ENCODE measurements around the gene PBOV1. TPM values are rescaled to one million over a fixed set of nuclear protein-coding genes. Genes with fewer than 3 reads are reported as not detected.

The PBOV1 gene
- total RNA-seq = not detected

DNA sequence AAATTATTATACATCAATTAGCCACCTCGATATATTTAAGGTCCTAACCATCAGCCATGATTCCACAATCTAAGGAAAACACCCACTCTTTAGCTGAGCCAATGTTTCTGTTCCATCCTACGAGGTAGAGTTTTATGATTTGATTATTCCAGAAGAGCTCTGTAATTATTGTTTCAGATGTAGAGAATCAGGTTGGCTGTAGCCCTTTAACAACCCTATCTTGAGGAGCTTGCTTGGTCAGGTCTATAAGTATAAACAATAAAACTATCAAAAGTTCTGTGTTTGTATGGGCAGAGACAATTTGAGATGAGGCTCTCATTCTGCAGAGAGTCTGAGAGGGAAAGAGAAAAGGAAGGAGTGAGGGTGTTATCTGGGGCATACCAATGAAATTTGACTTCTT is at the start of gene PBOV1:
PBOV1 (minus strand) TSS at position 43 of the 400 bp plus-strand sequence. CDS start 96 bp downstream, outside the sequence.
- intact Hi-C loops (cut with DNase I) = no loop called here
- Histone ChIP-seq H3K4me3 (replicated peaks in 1 of 3) (no peak within 1 kb of the TSS), H3K4me1 (no peaks in the 10 kb centered on the region), H3K36me3 (no peaks in the 10 kb centered on the region), H3K27me3 (no peaks in the 10 kb centered on the region), H3K9me3 (no peaks in the 10 kb centered on the region), H3K27ac (no peak within 1 kb of the TSS)
- no peak for DNase-seq
- 79 to 83% methylated on average over 2 of the region's 2 CpGs for WGBS, 2 donors
- TF ChIP-seq POLR2A (IDR thresholded peaks at IDR 0.05) (no peak), CTCF (IDR thresholded peaks at IDR 0.05) (no peak)

- no peak for TF ChIP-seq CTCF (IDR thresholded peaks at IDR 0.05)
- no peak for TF ChIP-seq POLR2A (IDR thresholded peaks at IDR 0.05)
- no peaks in the 10 kb centered on the region for H3K4me1 ChIP-seq
- 85 to 94% methylated on average over 3 of the region's 3 CpGs for WGBS, 2 donors
- no peaks in the 10 kb centered on the region for H3K9me3 ChIP-seq
- intact Hi-C loops (cut with DNase I) = no loop called here
- H3K27ac ChIP-seq = no peak overlapping the region
- H3K4me3 ChIP-seq (replicated peaks in 1 of 3) = no peak overlapping the region
- DNase-seq = no peak
- H3K36me3 ChIP-seq = no peaks in the 10 kb centered on the region
- H3K27me3 ChIP-seq = no peaks in the 10 kb centered on the region
Measured at GRCh38 chr6:138266095-138266494, 47.8 kb upstream of the PBOV1 start.

- Histone ChIP-seq H3K4me1 (no peaks in the 10 kb centered on the region), H3K9me3 (no peaks in the 10 kb centered on the region), H3K36me3 (no peaks in the 10 kb centered on the region), H3K27me3 (no peaks in the 10 kb centered on the region), H3K27ac (no peak overlapping the region), H3K4me3 (replicated peaks in 1 of 3) (no peak overlapping the region)
- DNase-seq = no peak
- intact Hi-C loops (cut with DNase I) = no loop called here
- TF ChIP-seq POLR2A (IDR thresholded peaks at IDR 0.05) (no peak), CTCF (IDR thresholded peaks at IDR 0.05) (no peak)
Measured at GRCh38 chr6:138264372-138264880, 46.1 kb upstream of the PBOV1 start.

GRCh38 chr6:138263963-138264362 is 45.7 kb upstream of the PBOV1 start:
- H3K9me3 ChIP-seq = no peaks in the 10 kb centered on the region
- no peaks in the 10 kb centered on the region for H3K4me1 ChIP-seq
- H3K4me3 ChIP-seq (replicated peaks in 1 of 3) = no peak overlapping the region
- WGBS, 2 donors = 94 to 96% methylated on average over 4 of the region's 4 CpGs
- intact Hi-C loops (cut with DNase I) = no loop called here
- DNase-seq = no peak
- H3K27me3 ChIP-seq = no peaks in the 10 kb centered on the region
- H3K27ac ChIP-seq = no peak overlapping the region
- TF ChIP-seq POLR2A (IDR thresholded peaks at IDR 0.05) (no peak), CTCF (IDR thresholded peaks at IDR 0.05) (no peak)
- H3K36me3 ChIP-seq = no peaks in the 10 kb centered on the region

GRCh38 chr6:138261116-138261780 is 43.0 kb upstream of the PBOV1 start:
- no peak for TF ChIP-seq CTCF (IDR thresholded peaks at IDR 0.05)
- no peak for TF ChIP-seq POLR2A (IDR thresholded peaks at IDR 0.05)
- H3K4me3 ChIP-seq (replicated peaks in 1 of 3) = no peak overlapping the region
- H3K27ac ChIP-seq = no peak overlapping the region
- no peaks in the 10 kb centered on the region for H3K9me3 ChIP-seq
- no peaks in the 10 kb centered on the region for H3K4me1 ChIP-seq
- no peaks in the 10 kb centered on the region for H3K27me3 ChIP-seq
- 69 to 88% methylated on average over 2 of the region's 2 CpGs for WGBS, 2 donors
- no peak for DNase-seq
- no peaks in the 10 kb centered on the region for H3K36me3 ChIP-seq
- intact Hi-C loops (cut with DNase I) = no loop called here

All from thyroid gland (tissue), 4 donors.